ENCODE data around the gene CD247. TPM values are rescaled to one million over a fixed set of nuclear protein-coding genes. Genes with fewer than 3 reads are reported as not detected.

CD247 gene
- total and polyA plus RNA-seq, 9 of the 15 experiments (the other 6 are each of a cell fraction or from before 2014, with no cell fraction given) = 0.08 to 0.42 (median 0.28) TPM; not detected in 5

DNA sequence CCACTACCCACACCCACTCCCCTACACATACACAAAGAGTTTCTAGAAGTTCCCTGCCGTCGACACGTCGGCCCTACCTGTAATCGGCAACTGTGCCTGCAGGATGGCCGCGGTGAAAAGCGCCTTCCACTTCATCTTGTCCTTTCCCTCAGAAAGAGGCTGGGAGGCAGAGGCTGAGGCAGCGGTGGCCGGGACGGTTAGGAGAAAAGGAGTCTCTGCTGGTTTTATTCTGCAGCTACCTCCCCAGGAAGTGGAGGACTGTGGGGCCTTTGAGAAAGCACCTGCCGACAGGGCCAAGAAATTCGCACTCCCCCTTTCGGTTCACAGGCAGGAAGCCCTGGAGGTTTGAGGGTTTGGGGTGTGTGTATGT lies at the start of gene CD247 (continued):
- TF ChIP-seq, protein P1, sequence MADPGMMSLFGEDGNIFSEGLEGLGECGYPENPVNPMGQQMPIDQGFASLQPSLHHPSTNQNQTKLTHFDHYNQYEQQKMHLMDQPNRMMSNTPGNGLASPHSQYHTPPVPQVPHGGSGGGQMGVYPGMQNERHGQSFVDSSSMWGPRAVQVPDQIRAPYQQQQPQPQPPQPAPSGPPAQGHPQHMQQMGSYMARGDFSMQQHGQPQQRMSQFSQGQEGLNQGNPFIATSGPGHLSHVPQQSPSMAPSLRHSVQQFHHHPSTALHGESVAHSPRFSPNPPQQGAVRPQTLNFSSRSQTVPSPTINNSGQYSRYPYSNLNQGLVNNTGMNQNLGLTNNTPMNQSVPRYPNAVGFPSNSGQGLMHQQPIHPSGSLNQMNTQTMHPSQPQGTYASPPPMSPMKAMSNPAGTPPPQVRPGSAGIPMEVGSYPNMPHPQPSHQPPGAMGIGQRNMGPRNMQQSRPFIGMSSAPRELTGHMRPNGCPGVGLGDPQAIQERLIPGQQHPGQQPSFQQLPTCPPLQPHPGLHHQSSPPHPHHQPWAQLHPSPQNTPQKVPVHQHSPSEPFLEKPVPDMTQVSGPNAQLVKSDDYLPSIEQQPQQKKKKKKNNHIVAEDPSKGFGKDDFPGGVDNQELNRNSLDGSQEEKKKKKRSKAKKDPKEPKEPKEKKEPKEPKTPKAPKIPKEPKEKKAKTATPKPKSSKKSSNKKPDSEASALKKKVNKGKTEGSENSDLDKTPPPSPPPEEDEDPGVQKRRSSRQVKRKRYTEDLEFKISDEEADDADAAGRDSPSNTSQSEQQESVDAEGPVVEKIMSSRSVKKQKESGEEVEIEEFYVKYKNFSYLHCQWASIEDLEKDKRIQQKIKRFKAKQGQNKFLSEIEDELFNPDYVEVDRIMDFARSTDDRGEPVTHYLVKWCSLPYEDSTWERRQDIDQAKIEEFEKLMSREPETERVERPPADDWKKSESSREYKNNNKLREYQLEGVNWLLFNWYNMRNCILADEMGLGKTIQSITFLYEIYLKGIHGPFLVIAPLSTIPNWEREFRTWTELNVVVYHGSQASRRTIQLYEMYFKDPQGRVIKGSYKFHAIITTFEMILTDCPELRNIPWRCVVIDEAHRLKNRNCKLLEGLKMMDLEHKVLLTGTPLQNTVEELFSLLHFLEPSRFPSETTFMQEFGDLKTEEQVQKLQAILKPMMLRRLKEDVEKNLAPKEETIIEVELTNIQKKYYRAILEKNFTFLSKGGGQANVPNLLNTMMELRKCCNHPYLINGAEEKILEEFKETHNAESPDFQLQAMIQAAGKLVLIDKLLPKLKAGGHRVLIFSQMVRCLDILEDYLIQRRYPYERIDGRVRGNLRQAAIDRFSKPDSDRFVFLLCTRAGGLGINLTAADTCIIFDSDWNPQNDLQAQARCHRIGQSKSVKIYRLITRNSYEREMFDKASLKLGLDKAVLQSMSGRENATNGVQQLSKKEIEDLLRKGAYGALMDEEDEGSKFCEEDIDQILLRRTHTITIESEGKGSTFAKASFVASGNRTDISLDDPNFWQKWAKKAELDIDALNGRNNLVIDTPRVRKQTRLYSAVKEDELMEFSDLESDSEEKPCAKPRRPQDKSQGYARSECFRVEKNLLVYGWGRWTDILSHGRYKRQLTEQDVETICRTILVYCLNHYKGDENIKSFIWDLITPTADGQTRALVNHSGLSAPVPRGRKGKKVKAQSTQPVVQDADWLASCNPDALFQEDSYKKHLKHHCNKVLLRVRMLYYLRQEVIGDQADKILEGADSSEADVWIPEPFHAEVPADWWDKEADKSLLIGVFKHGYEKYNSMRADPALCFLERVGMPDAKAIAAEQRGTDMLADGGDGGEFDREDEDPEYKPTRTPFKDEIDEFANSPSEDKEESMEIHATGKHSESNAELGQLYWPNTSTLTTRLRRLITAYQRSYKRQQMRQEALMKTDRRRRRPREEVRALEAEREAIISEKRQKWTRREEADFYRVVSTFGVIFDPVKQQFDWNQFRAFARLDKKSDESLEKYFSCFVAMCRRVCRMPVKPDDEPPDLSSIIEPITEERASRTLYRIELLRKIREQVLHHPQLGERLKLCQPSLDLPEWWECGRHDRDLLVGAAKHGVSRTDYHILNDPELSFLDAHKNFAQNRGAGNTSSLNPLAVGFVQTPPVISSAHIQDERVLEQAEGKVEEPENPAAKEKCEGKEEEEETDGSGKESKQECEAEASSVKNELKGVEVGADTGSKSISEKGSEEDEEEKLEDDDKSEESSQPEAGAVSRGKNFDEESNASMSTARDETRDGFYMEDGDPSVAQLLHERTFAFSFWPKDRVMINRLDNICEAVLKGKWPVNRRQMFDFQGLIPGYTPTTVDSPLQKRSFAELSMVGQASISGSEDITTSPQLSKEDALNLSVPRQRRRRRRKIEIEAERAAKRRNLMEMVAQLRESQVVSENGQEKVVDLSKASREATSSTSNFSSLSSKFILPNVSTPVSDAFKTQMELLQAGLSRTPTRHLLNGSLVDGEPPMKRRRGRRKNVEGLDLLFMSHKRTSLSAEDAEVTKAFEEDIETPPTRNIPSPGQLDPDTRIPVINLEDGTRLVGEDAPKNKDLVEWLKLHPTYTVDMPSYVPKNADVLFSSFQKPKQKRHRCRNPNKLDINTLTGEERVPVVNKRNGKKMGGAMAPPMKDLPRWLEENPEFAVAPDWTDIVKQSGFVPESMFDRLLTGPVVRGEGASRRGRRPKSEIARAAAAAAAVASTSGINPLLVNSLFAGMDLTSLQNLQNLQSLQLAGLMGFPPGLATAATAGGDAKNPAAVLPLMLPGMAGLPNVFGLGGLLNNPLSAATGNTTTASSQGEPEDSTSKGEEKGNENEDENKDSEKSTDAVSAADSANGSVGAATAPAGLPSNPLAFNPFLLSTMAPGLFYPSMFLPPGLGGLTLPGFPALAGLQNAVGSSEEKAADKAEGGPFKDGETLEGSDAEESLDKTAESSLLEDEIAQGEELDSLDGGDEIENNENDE (IDR thresholded peaks at IDR 0.05; ENCODE audit: low read depth, low read length) = no peak
- TF ChIP-seq ESRRB (CRISPR knock-in tag; IDR thresholded peaks at IDR 0.05; ENCODE audit: borderline replicate concordance) (no peak), CCAR2 (IDR thresholded peaks at IDR 0.05; ENCODE audit: low read depth, low read length) (no peak), THRAP3 (IDR thresholded peaks at IDR 0.05; ENCODE audit: borderline replicate concordance) (peak; percentile 96; the same call in 1 of the 2 replicates), POLR2A (conservative IDR thresholded peaks at IDR 0.05) (no peak), HINFP (tag; conservative IDR thresholded peaks at IDR 0.05; ENCODE audit: low read depth) (no peak), PATZ1 (CRISPR knock-in tag; IDR thresholded peaks at IDR 0.05; ENCODE audit: borderline replicate concordance) (no peak), RBM39 (optimal IDR thresholded peaks at IDR 0.05; ENCODE audit: low read depth, low read length) (no peak)
- TF ChIP-seq, protein P2, sequence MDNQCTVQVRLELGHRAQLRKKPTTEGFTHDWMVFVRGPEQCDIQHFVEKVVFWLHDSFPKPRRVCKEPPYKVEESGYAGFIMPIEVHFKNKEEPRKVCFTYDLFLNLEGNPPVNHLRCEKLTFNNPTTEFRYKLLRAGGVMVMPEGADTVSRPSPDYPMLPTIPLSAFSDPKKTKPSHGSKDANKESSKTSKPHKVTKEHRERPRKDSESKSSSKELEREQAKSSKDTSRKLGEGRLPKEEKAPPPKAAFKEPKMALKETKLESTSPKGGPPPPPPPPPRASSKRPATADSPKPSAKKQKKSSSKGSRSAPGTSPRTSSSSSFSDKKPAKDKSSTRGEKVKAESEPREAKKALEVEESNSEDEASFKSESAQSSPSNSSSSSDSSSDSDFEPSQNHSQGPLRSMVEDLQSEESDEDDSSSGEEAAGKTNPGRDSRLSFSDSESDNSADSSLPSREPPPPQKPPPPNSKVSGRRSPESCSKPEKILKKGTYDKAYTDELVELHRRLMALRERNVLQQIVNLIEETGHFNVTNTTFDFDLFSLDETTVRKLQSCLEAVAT (IDR thresholded peaks at IDR 0.05) = peak in 1 of 2 experiments; percentile 93; a peak in 2 of 4 replicates
- TF ChIP-seq, protein P3, sequence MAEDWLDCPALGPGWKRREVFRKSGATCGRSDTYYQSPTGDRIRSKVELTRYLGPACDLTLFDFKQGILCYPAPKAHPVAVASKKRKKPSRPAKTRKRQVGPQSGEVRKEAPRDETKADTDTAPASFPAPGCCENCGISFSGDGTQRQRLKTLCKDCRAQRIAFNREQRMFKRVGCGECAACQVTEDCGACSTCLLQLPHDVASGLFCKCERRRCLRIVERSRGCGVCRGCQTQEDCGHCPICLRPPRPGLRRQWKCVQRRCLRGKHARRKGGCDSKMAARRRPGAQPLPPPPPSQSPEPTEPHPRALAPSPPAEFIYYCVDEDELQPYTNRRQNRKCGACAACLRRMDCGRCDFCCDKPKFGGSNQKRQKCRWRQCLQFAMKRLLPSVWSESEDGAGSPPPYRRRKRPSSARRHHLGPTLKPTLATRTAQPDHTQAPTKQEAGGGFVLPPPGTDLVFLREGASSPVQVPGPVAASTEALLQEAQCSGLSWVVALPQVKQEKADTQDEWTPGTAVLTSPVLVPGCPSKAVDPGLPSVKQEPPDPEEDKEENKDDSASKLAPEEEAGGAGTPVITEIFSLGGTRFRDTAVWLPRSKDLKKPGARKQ (CRISPR knock-in tag; IDR thresholded peaks at IDR 0.05) = no peak
